GM19043 (cell line): ENCODE data around the gene GGCT.
"Not testable (repeated sequence)": the region's sequence is repeated elsewhere in the genome, so short reads cannot be mapped to it uniquely, and the experiment has no call there.

Experiments
- ATAC-seq: cut with Tn5 transposase; IDR thresholded peaks from one replicate; pipeline ENCODE4 v1.9.1; 2021; ENCODE audit warnings: low read depth; ENCODE audit not compliant: unreplicated experiment

GGCT gene

GRCh38 chr7:30504301-30505173 lies at the start of gene GGCT:
TSS of gene GGCT (minus strand) at chr7:30504829. CDS start at chr7:30504709, 120 bp downstream.
- peak; percentile 97 for ATAC-seq

- ATAC-seq, result no peak
These were observed 48.9 kb upstream of the GGCT start for GRCh38 chr7:30553546-30553945.

GRCh38 chr7:30553141-30553540 lies 48.5 kb upstream of the GGCT start:
- no peak for ATAC-seq

- ATAC-seq, result no peak
These were observed 47.7 kb upstream of the GGCT start for GRCh38 chr7:30552330-30552729.

- no peak for ATAC-seq
These were observed 45.4 kb upstream of the GGCT start for GRCh38 chr7:30549931-30550493.

GRCh38 chr7:30548845-30549244 lies 44.2 kb upstream of the GGCT start:
- peak; percentile 62 for ATAC-seq

GRCh38 chr7:30546596-30546995 lies 42.0 kb upstream of the GGCT start:
- no peak for ATAC-seq

- ATAC-seq, result no peak
These were observed 41.3 kb upstream of the GGCT start for GRCh38 chr7:30545791-30546555.

- no peak for ATAC-seq
These were observed 39.3 kb upstream of the GGCT start for GRCh38 chr7:30543813-30544525.

GRCh38 chr7:30543115-30543514 lies 38.5 kb upstream of the GGCT start:
- not testable (repeated sequence) for ATAC-seq

GRCh38 chr7:30533886-30534285 lies 29.3 kb upstream of the GGCT start:
- ATAC-seq, result no peak

- no peak for ATAC-seq
These were observed 26.7 kb upstream of the GGCT start for GRCh38 chr7:30531286-30531685.

- no peak for ATAC-seq
These were observed 25.7 kb upstream of the GGCT start for GRCh38 chr7:30530373-30530772.

GRCh38 chr7:30528779-30529178 lies 24.1 kb upstream of the GGCT start:
- no peak for ATAC-seq

- not testable (repeated sequence) for ATAC-seq
These were observed 22.7 kb upstream of the GGCT start for GRCh38 chr7:30527297-30527696.

GRCh38 chr7:30526163-30526562 lies 21.5 kb upstream of the GGCT start:
- no peak for ATAC-seq

- ATAC-seq, result no peak
These were observed 20.8 kb upstream of the GGCT start for GRCh38 chr7:30525429-30525828.

- no peak for ATAC-seq
These were observed 19.9 kb upstream of the GGCT start for GRCh38 chr7:30524545-30524944.

- ATAC-seq, result no peak
These were observed 18.8 kb upstream of the GGCT start for GRCh38 chr7:30523466-30523865.

GRCh38 chr7:30522159-30522558 lies 17.5 kb upstream of the GGCT start:
- ATAC-seq, result no peak

GRCh38 chr7:30521532-30521931 lies 16.9 kb upstream of the GGCT start:
- ATAC-seq, result no peak
